Measurements from ENCODE around the gene PERM1.

- TF ChIP-seq POLR2A (IDR thresholded peaks at IDR 0.05) (no peak), CTCF (IDR thresholded peaks at IDR 0.05) (peak; percentile 27 to 95)
These were observed 2.0 kb upstream of the PERM1 start for GRCh38 chr1:983798-984475.
